Raji (cell line): ENCODE data around the gene COL24A1.

Experiments used
- POLR2A ChIP-seq: IDR thresholded peaks from 2 replicates; pipeline ENCODE4 v1.6.1; 2011; ENCODE audit warnings: low read depth, low read length, control low read depth; ENCODE audit not compliant: insufficient read depth

Gene COL24A1

GRCh38 chr1:85898861-85899260 lies 257.7 kb downstream of the COL24A1 start:
- no peak for TF ChIP-seq POLR2A

- no peak for TF ChIP-seq POLR2A
Observed at GRCh38 chr1:85894651-85895050, 261.9 kb downstream of the COL24A1 start.

GRCh38 chr1:85892366-85892765 lies 264.2 kb downstream of the COL24A1 start:
- TF ChIP-seq POLR2A, result no peak

- TF ChIP-seq POLR2A, result no peak
Observed at GRCh38 chr1:85889870-85890269, 266.7 kb downstream of the COL24A1 start.

GRCh38 chr1:85888921-85889320 lies 267.7 kb downstream of the COL24A1 start:
- TF ChIP-seq POLR2A, result no peak

GRCh38 chr1:85884372-85885035 lies 272.1 kb downstream of the COL24A1 start:
- no peak for TF ChIP-seq POLR2A

GRCh38 chr1:85867189-85867588 lies 289.4 kb downstream of the COL24A1 start:
- no peak for TF ChIP-seq POLR2A

GRCh38 chr1:85865213-85865612 lies 291.4 kb downstream of the COL24A1 start:
- no peak for TF ChIP-seq POLR2A

GRCh38 chr1:85864727-85865126 lies 291.8 kb downstream of the COL24A1 start:
- TF ChIP-seq POLR2A, result no peak

GRCh38 chr1:85862456-85862855 lies 294.1 kb downstream of the COL24A1 start:
- TF ChIP-seq POLR2A, result no peak

- no peak for TF ChIP-seq POLR2A
Observed at GRCh38 chr1:85857991-85858390, 298.6 kb downstream of the COL24A1 start.

GRCh38 chr1:85850238-85850637 lies 306.3 kb downstream of the COL24A1 start:
- TF ChIP-seq POLR2A, result no peak

- no peak for TF ChIP-seq POLR2A
Observed at GRCh38 chr1:85849660-85850059, 306.9 kb downstream of the COL24A1 start.

GRCh38 chr1:85847356-85847755 lies 309.2 kb downstream of the COL24A1 start:
- no peak for TF ChIP-seq POLR2A

GRCh38 chr1:85846706-85847105 lies 309.9 kb downstream of the COL24A1 start:
- TF ChIP-seq POLR2A, result no peak

- no peak for TF ChIP-seq POLR2A
Observed at GRCh38 chr1:85839459-85839858, 317.1 kb downstream of the COL24A1 start.

GRCh38 chr1:85838238-85838637 lies 318.3 kb downstream of the COL24A1 start:
- no peak for TF ChIP-seq POLR2A
